Ovary (tissue), 9 donors: ENCODE measurements around the gene PAM. TPM values are rescaled to one million over a fixed set of nuclear protein-coding genes. Genes with fewer than 3 reads are reported as not detected.

Source experiments
- DNase-seq, 5 donors: peaks; one replicate each; pipeline ENCODE4 v3.0.0-alpha.2; 2019 to 2020
- H3K27ac ChIP-seq, 2 donors: fragments of 200-600 bp; one replicate each; pipeline versions ENCODE4 v1.5.1 to v1.8.0; 2019 to 2022
- H3K27me3 ChIP-seq: fragments of 200-600 bp; one replicate; pipeline ENCODE4 v1.8.0; 2022
- H3K36me3 ChIP-seq: fragments of 200-600 bp; sonication (generic); one replicate; pipeline ENCODE4 v1.5.1; 2019
- H3K4me1 ChIP-seq: one replicate; pipeline ENCODE4 v1.8.1; 2013; ENCODE audit warnings: mild to moderate bottlenecking, moderate library complexity; ENCODE audit not compliant: insufficient read depth
- H3K4me3 ChIP-seq: fragments of 200-600 bp; sonication (generic); one replicate; pipeline ENCODE4 v1.5.1; 2017
- H3K9me3 ChIP-seq, 2 donors: fragments of 200-600 bp in 1 of 2; sonication (generic) in 1 of 2; one replicate each; pipeline versions ENCODE4 v1.5.1 to v1.8.1; 2013 to 2019; ENCODE audit warnings: mild to moderate bottlenecking in 1 of 2, moderate library complexity in 1 of 2
- CTCF ChIP-seq, 3 donors: fragments of 450-650 bp in 2 of 3; fragments of 200-600 bp in 1 of 3; IDR thresholded peaks; one replicate each; pipeline versions ENCODE4 v1.5.1 to v1.8.0; 2016 to 2022; ENCODE audit warnings: antibody characterized with exemption in 3 of 3, mild to moderate bottlenecking in 1 of 3
- EP300 ChIP-seq: sonication (generic); formaldehyde crosslinking; IDR thresholded peaks from one replicate; pipeline ENCODE4 v1.6.1; 2017; ENCODE audit warnings: antibody characterized with exemption
- POLR2A ChIP-seq: fragments of 450-650 bp; IDR thresholded peaks from one replicate; pipeline ENCODE4 v1.6.1; 2017; ENCODE audit warnings: antibody characterized with exemption, mild to moderate bottlenecking, moderate library complexity
- WGBS, 3 donors: extraction: QIAGEN DNeasy Blood & Tissue Kit in 1 of 3; methylation state at CpG; one replicate each; pipeline versions ENCODE4 v1.1.5 to v1.1.7; 2013 to 2017; 5-methylcytosine and 5-hydroxymethylcytosine counted together
- intact Hi-C, 4 donors: fragments of 100-400 bp; cut with DNase I; formaldehyde crosslinking; loops; one replicate each; pipeline versions ENCODE4 v1.11.0 to v1.15.1; 2022 to 2023
- polyA plus RNA-seq, 2 donors: library from polyadenylated mRNA; stranded (reverse); fragments of 200-250 nt in 1 of 2; fragments of 350-450 nt in 1 of 2; fragmentation: Illumina TruSeq in 1 of 2; extraction: RNeasy Lipid Tissue Mini Kit (QIAGEN cat#74804) in 1 of 2; gene quantifications; one replicate each; pipeline ENCODE4 v1.2.3, GENCODE V29; 2013 to 2014
- total RNA-seq, 7 donors: library from RNA; depleted of rRNA in 2 of 7; stranded (reverse); fragments of >200 nt in 2 of 7; fragmentation: NEBNext Ultra II Directional in 3 of 7; extraction: Animal tissue kit (Norgen Biotek cat#: 25700) in 3 of 7; gene quantifications; one replicate each; pipeline versions ENCODE4 v1.1.0 to v1.2.4, GENCODE V29; 2016 to 2023
- donor health status: DM: no; HTN: no; CAD: no; lungs with moderate emphysema.
- donor health status: DM: no; HTN: no; CAD: no.
- donor health status: Bipolar disorder and iron deficiency.
- donor health status: DM: yes; HTN: yes; CAD: no.
- donor health status: DM: no; HTN: no; CAD: no.
- donor health status: DM: yes; HTN: yes; CAD: no.

Gene PAM
- total and polyA plus RNA-seq, 9 donors = 124 to 431 (median 187) TPM

GRCh38 chr5:102826629-102827028, 71.5 kb downstream of the PAM start:
- H3K36me3 ChIP-seq = no peaks in the 10 kb centered on the region
- no peak overlapping the region for H3K27ac ChIP-seq
- no peak for TF ChIP-seq EP300
- TF ChIP-seq POLR2A = no peak
- TF ChIP-seq CTCF (IDR thresholded peaks at IDR 0.05) = no peak
- H3K9me3 ChIP-seq = no peaks in the 10 kb centered on the region
- H3K4me1 ChIP-seq = peaks cover 3% of the 10 kb centered on the region
- H3K4me3 ChIP-seq = no peak overlapping the region
- no peak for DNase-seq
- no peaks in the 10 kb centered on the region for H3K27me3 ChIP-seq
- intact Hi-C loops = no loop called here

GRCh38 chr5:102830241-102830640, 75.1 kb downstream of the PAM start:
- H3K27ac ChIP-seq = no peak overlapping the region
- H3K27me3 ChIP-seq = no peaks in the 10 kb centered on the region
- DNase-seq = no peak
- H3K36me3 ChIP-seq = no peaks in the 10 kb centered on the region
- 97 to 98% (median 97%) methylated on average over 2 of the region's 2 CpGs for WGBS, 3 donors
- H3K9me3 ChIP-seq = no peaks in the 10 kb centered on the region
- intact Hi-C loops = no loop called here
- TF ChIP-seq POLR2A (no peak), EP300 (no peak), CTCF (IDR thresholded peaks at IDR 0.05) (no peak)
- H3K4me1 ChIP-seq = peaks cover 1% of the 10 kb centered on the region
- H3K4me3 ChIP-seq = no peak overlapping the region

GRCh38 chr5:102832445-102832844, 77.3 kb downstream of the PAM start:
- Histone ChIP-seq H3K9me3 (no peaks in the 10 kb centered on the region), H3K4me1 (no peaks in the 10 kb centered on the region), H3K36me3 (no peaks in the 10 kb centered on the region), H3K27ac (no peak overlapping the region), H3K4me3 (no peak overlapping the region), H3K27me3 (no peaks in the 10 kb centered on the region)
- intact Hi-C loops = no loop called here
- no peak for DNase-seq
- TF ChIP-seq POLR2A (no peak), CTCF (IDR thresholded peaks at IDR 0.05) (no peak), EP300 (no peak)

- 33 to 48% (median 43%) methylated on average over 1 of the region's 1 CpG for WGBS, 3 donors
- intact Hi-C loops = no loop called here
- Histone ChIP-seq H3K27ac (no peak overlapping the region), H3K27me3 (no peaks in the 10 kb centered on the region), H3K4me3 (no peak overlapping the region), H3K4me1 (no peaks in the 10 kb centered on the region), H3K9me3 (no peaks in the 10 kb centered on the region), H3K36me3 (no peaks in the 10 kb centered on the region)
- TF ChIP-seq CTCF (IDR thresholded peaks at IDR 0.05) (no peak), EP300 (no peak), POLR2A (no peak)
- DNase-seq = no peak
Observed at GRCh38 chr5:102833146-102833545, 78.0 kb downstream of the PAM start.

GRCh38 chr5:102834438-102834964, 79.4 kb downstream of the PAM start:
- no peaks in the 10 kb centered on the region for H3K4me1 ChIP-seq
- no peak for DNase-seq
- TF ChIP-seq EP300 (no peak), POLR2A (no peak), CTCF (IDR thresholded peaks at IDR 0.05) (no peak)
- H3K36me3 ChIP-seq = no peaks in the 10 kb centered on the region
- WGBS, 3 donors = 93 to 98% (median 97%) methylated on average over 1 of the region's 1 CpG
- H3K27me3 ChIP-seq = no peaks in the 10 kb centered on the region
- intact Hi-C loops = no loop called here
- no peaks in the 10 kb centered on the region for H3K9me3 ChIP-seq
- no peak overlapping the region for H3K4me3 ChIP-seq
- H3K27ac ChIP-seq = no peak overlapping the region
